Spleen (tissue), 7 donors: ENCODE data around the gene GINM1.

Source experiments
- CTCF ChIP-seq, 11 experiments: fragments of 200-600 bp in 7 of 11; fragments of 450-650 bp in 4 of 11; sonication (generic) in 4 of 11; IDR thresholded peaks in 8 of 11; conservative IDR thresholded peaks in 3 of 11; 1 replicate in 7 of 11; 2 replicates in 4 of 11; pipeline versions ENCODE4 v1.4.0 to v1.8.0; 2016 to 2021; ENCODE audit warnings: antibody characterized with exemption in 11 of 11, inconsistent platforms in 4 of 11, mild to moderate bottlenecking in 1 of 11
- POLR2A ChIP-seq, 3 donors: fragments of 450-650 bp; IDR thresholded peaks; one replicate each; pipeline ENCODE4 v1.5.1; 2017; ENCODE audit warnings: antibody characterized with exemption in 3 of 3, mild to moderate bottlenecking in 1 of 3
- POLR2AphosphoS5 ChIP-seq, 3 donors: sonication (generic); formaldehyde crosslinking; IDR thresholded peaks; one replicate each; pipeline ENCODE4 v1.5.1; 2017; ENCODE audit warnings: antibody characterized with exemption in 3 of 3
- donor health status: DM: no; HTN: no; CAD: no; lungs with moderate emphysema.
- donor health status: DM: no; HTN: no; CAD: no.
- donor health status: DM: no; HTN: no; CAD: no.

- peak in 2 of 11 experiments; percentile 7 to 29 for TF ChIP-seq CTCF (IDR thresholded peaks at IDR 0.05 in 8 of 11, conservative IDR thresholded peaks at IDR 0.05 in 3 of 11)
- TF ChIP-seq POLR2AphosphoS5 (IDR thresholded peaks at IDR 0.05), result no peak
- TF ChIP-seq POLR2A (IDR thresholded peaks at IDR 0.05), result no peak
Measured at GRCh38 chr6:149545258-149545753, 20.9 kb upstream of the GINM1 start.
